ENCODE data around the gene PPIE. TPM values are rescaled to one million over a fixed set of nuclear protein-coding genes. Genes with fewer than 3 reads are reported as not detected.
"Not testable (repeated sequence)": the region's sequence is repeated elsewhere in the genome, so short reads cannot be mapped to it uniquely, and the experiment has no call there.

PPIE gene
- total RNA-seq, 1 experiment from 2014 or later = 42.5 TPM

- TF ChIP-seq GTF2I (CRISPR knock-in tag; conservative IDR thresholded peaks at IDR 0.05) = no peak
- no peaks in the 10 kb centered on the region for H3K9me3 Mint-ChIP-seq
- H3K27ac Mint-ChIP-seq = no peak overlapping the region
- no peaks in the 10 kb centered on the region for H3K36me3 Mint-ChIP-seq
- ChIA-PET CTCF (no interaction called here), POLR2A (no interaction called here)
- ATAC-seq = no peak
- H3K4me1 Mint-ChIP-seq = peaks cover 7% of the 10 kb centered on the region
- peaks cover 53% of the 10 kb centered on the region for H3K27me3 Mint-ChIP-seq (ENCODE audit: low read depth)
- no peak overlapping the region for H3K4me3 Mint-ChIP-seq
- DNase-seq (ENCODE audit: low spot score) = no peak
Measured at GRCh38 chr1:39795651-39796050, 57.0 kb downstream of the PPIE start.

GRCh38 chr1:39798859-39799769, 60.4 kb downstream of the PPIE start:
- 0 out of 2 replicates have a peak, but pooled peaks have one; percentile 21 for TF ChIP-seq ZNF219 (CRISPR knock-in tag; IDR thresholded peaks at IDR 0.05; ENCODE audit: borderline replicate concordance)
- peak; percentile 34; the same call in 1 of the 2 replicates for TF ChIP-seq NFE2L1 (CRISPR knock-in tag; IDR thresholded peaks at IDR 0.05)
- TF ChIP-seq ETV6 (CRISPR knock-in tag; IDR thresholded peaks at IDR 0.05) = peak; percentile 1; the same call in 1 of the 2 replicates
- TF ChIP-seq FOXP1 (CRISPR knock-in tag; IDR thresholded peaks at IDR 0.05; ENCODE audit: borderline replicate concordance) = peak; percentile 68; the same call in 1 of the 2 replicates
- TF ChIP-seq MAX (CRISPR knock-in tag; IDR thresholded peaks at IDR 0.05) = peak; percentile 93
- TF ChIP-seq USF1 (CRISPR knock-in tag; IDR thresholded peaks at IDR 0.05) = peak; percentile 88
- TF ChIP-seq TEAD1 (CRISPR knock-in tag; IDR thresholded peaks at IDR 0.05) = 0 out of 2 replicates have a peak, but pooled peaks have one; percentile 76
- TF ChIP-seq USF2 (CRISPR knock-in tag; IDR thresholded peaks at IDR 0.05) = peak; percentile 84
- 0 out of 2 replicates have a peak, but pooled peaks have one; percentile 47 for TF ChIP-seq ZBTB43 (CRISPR knock-in tag; IDR thresholded peaks at IDR 0.05)
- 0 out of 2 replicates have a peak, but pooled peaks have one; percentile 11 for TF ChIP-seq ARID4B (CRISPR knock-in tag; IDR thresholded peaks at IDR 0.05; ENCODE audit: borderline replicate concordance)
- CTCF ChIA-PET = interaction anchor here (0.6 to 3.4 kb wide), 26 partner anchors 9 to 265 kb away, joined by 3 to 17 read pairs (median 4); partner anchors contain the start of genes BMP8B, HPCAL4, NT5C1A and PPIE
- peak; percentile 82 for ATAC-seq
- not testable (repeated sequence) for H3K4me1 Mint-ChIP-seq, H3K9me3 Mint-ChIP-seq, H3K4me3 Mint-ChIP-seq, H3K36me3 Mint-ChIP-seq, H3K27ac Mint-ChIP-seq
- POLR2A ChIA-PET = interaction anchor here (0.6 kb wide), 1 partner anchor 297 kb away, joined by 5 read pairs; no protein-coding TSS in a partner anchor
- peak; percentile 68 for DNase-seq (ENCODE audit: low spot score)
- H3K27me3 Mint-ChIP-seq (ENCODE audit: low read depth) = peaks cover 26% of the 10 kb centered on the region
